Measurements from ENCODE around the gene WNT16. TPM values are rescaled to one million over a fixed set of nuclear protein-coding genes. Genes with fewer than 3 reads are reported as not detected.

Gene WNT16
- total RNA-seq, 1 donor from 2014 or later: not detected

DNA sequence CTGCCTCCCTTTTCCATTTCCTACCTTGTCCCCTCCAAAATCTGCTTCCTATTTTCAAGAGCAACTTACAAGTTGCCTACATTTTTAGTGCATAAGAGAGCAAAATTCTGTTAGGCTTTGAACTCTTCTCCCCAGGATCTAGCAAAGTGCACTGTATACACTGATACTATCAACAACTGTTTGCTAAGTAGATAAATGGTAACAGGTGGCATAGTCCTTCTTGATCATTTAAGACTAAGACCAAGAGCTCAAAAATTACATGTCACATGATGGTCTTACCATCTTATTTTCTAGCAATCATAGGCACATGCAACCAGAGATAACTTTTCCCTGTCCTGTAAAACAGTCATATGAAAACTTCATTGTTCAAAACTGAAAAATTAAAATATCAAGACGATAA, 51.1 kb downstream of the WNT16 start:
- intact Hi-C loops (cut with DNase I): no loop called here
- DNase-seq (ENCODE audit: missing footprints) (no peak), ATAC-seq (no peak)

DNA sequence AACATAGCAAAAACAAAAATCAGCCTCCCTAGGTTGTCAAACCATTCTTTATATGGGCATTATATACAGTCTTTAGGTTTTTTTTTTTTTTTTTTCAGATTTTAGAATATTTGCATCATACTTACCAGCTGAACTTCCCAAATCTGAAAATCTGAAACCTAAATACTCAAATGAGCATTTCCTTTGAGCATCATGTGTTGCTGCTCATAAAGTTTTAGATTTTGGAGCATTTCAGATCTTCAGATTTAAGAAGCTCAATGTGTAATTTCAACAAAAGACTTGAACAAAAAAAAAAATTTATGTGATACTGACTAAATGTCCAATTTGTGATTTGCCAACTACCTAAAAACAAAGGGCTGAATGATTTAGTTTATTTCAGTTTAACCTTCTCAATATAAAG, 53.7 kb downstream of the WNT16 start:
- ATAC-seq: no peak
- intact Hi-C loops (cut with DNase I): no loop called here

GRCh38 chr7:121383235-121383910, 54.6 kb downstream of the WNT16 start:
- no peak for DNase-seq (ENCODE audit: missing footprints)
- intact Hi-C loops (cut with DNase I): no loop called here
- no peak for ATAC-seq

More for the DNA sequence above, 53.7 kb downstream of the WNT16 start:
- no peak for DNase-seq (ENCODE audit: missing footprints)

DNA sequence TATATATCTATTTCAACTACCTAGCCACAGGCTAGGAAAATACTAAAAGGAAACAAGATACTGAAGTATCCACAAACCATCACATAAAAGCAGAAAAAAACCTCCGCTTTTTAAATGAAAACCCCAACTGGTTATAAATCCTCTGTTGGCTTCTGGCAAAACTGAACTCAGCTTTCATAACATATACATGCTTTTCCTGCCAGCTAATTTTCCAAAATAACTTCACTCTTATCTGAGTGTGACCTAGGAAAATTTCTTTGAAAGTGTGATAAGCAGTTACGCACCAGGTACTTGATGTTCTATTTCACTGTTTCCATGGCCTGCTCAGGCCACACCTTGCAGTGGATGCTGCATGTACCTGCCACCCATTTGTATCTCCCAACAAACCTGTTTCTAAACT, 55.5 kb downstream of the WNT16 start:
- intact Hi-C loops (cut with DNase I): no loop called here
- ATAC-seq: peak; percentile 70
- no peak for DNase-seq (ENCODE audit: missing footprints)

- DNase-seq (ENCODE audit: missing footprints) (no peak), ATAC-seq (no peak)
- intact Hi-C loops (cut with DNase I): no loop called here
Measured at GRCh38 chr7:121385056-121385799, 56.4 kb downstream of the WNT16 start.

- ATAC-seq: peak; percentile 28
- intact Hi-C loops (cut with DNase I): no loop called here
- DNase-seq (ENCODE audit: missing footprints): no peak
Measured at GRCh38 chr7:121385800-121386179, 57.0 kb downstream of the WNT16 start.

- no peak for ATAC-seq
- DNase-seq (ENCODE audit: missing footprints): no peak
- intact Hi-C loops (cut with DNase I): no loop called here
Measured at GRCh38 chr7:121388950-121389349, 60.1 kb downstream of the WNT16 start.

GRCh38 chr7:121390109-121390508, 61.3 kb downstream of the WNT16 start:
- intact Hi-C loops (cut with DNase I): no loop called here
- no peak for ATAC-seq

DNA sequence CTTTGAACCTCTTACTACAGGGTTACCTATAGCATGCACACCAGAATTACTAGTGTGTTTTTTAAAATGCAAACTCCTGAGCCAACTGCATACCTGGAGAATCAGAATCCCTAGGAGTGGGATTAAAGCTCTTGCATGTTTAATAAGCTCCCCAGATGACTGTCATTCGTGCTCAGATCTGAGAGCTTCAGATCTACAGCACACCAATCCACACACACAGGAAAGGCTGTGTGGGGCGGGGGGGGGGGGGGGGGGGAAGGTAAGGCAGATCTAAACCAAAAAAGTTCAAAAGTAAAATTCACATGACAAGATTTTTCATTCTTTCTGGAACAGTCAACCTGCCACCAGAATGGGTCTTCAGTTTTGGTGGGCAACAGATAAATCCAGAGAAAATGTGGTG, 61.8 kb downstream of the WNT16 start:
- no peak for ATAC-seq
- intact Hi-C loops (cut with DNase I): no loop called here

More at GRCh38 chr7:121390109-121390508, 61.3 kb downstream of the WNT16 start:
- DNase-seq (ENCODE audit: missing footprints): no peak

More for the DNA sequence above, 61.8 kb downstream of the WNT16 start:
- DNase-seq (ENCODE audit: missing footprints): no peak

Other genes with a start within 250 kb of the WNT16 start
- gene FAM3C, start 67.3 kb downstream of the WNT16 start, total RNA-seq: 40.2 TPM